K562 (cell line): ENCODE results near the gene LYPLA2. TPM values are rescaled to one million over a fixed set of nuclear protein-coding genes. Genes with fewer than 3 reads are reported as not detected.

Experiments used
- ATF3 ChIP-seq, 2 experiments: fragments of 450-650 bp in 1 of 2; sonication (generic) in 1 of 2; formaldehyde crosslinking in 1 of 2; IDR thresholded peaks in 1 of 2; conservative IDR thresholded peaks in 1 of 2; 2 replicates each; pipeline versions ENCODE4 v1.6.1 to v1.8.1; 2016 to 2023; ENCODE audit warnings: mild to moderate bottlenecking in 2 of 2, moderate library complexity in 2 of 2, inconsistent platforms in 1 of 2, missing genetic modification reagents in 1 of 2
- CBFA2T3 ChIP-seq: fragments of 450-650 bp; IDR thresholded peaks from 2 replicates; pipeline ENCODE4 v1.6.1; 2017
- ETV6 ChIP-seq, 3 experiments: fragments of 150-350 bp in 1 of 3; sonication (generic) in 1 of 3; formaldehyde crosslinking in 1 of 3; IDR thresholded peaks; 2 replicates each; pipeline versions ENCODE4 v1.6.1 to v1.8.0; 2014 to 2022; ENCODE audit warnings: borderline replicate concordance in 2 of 3, low read depth in 2 of 3, antibody characterized with exemption in 1 of 3, low read length in 1 of 3, mild to moderate bottlenecking in 1 of 3, missing genetic modification reagents in 1 of 3
- EZH2 ChIP-seq: IDR thresholded peaks from 2 replicates; pipeline ENCODE4 v1.6.1; 2012; ENCODE audit warnings: low read depth, mild to moderate bottlenecking, inconsistent platforms, low read length, borderline replicate concordance
- NFIX ChIP-seq: fragments of 250-450 bp; sonication (Bioruptor Pico); IDR thresholded peaks from 2 replicates; pipeline ENCODE4 v1.4.0; 2020; ENCODE audit warnings: low read depth, mild to moderate bottlenecking, moderate library complexity
- NUFIP1 ChIP-seq: fragments of 450-650 bp; IDR thresholded peaks from 2 replicates; pipeline ENCODE4 v1.6.1; 2018; ENCODE audit not compliant: partially characterized antibody
- PBX2 ChIP-seq, 2 experiments: IDR thresholded peaks in 1 of 2; conservative IDR thresholded peaks in 1 of 2; 2 replicates each; pipeline ENCODE4 v1.6.1; 2016; ENCODE audit warnings: low read depth in 2 of 2, mild to moderate bottlenecking in 1 of 2, missing compliant biosample characterization in 1 of 2, missing genetic modification characterization in 1 of 2, moderate library complexity in 1 of 2
- POLR3A ChIP-seq: IDR thresholded peaks from 2 replicates; pipeline ENCODE4 v1.6.1; 2011; ENCODE audit warnings: borderline replicate concordance, mild to moderate bottlenecking, moderate library complexity; ENCODE audit not compliant: insufficient read length, insufficient read depth; ENCODE audit errors: extremely low read depth
- RBM25 ChIP-seq: fragments of 200-400 bp; formaldehyde crosslinking; IDR thresholded peaks from 2 replicates; pipeline ENCODE4 v1.6.1; 2018; ENCODE audit warnings: low read length, low read depth, moderate library complexity; ENCODE audit not compliant: severe bottlenecking
- SMARCE1 ChIP-seq: fragments of 450-650 bp; IDR thresholded peaks from 2 replicates; pipeline ENCODE4 v1.7.1; 2016; ENCODE audit warnings: mild to moderate bottlenecking
- ZFP91 ChIP-seq: sonication (generic); formaldehyde crosslinking; IDR thresholded peaks from 2 replicates; pipeline ENCODE4 v1.8.0; 2022; ENCODE audit warnings: mild to moderate bottlenecking, missing genetic modification reagents
- ZNF282 ChIP-seq: sonication (generic); formaldehyde crosslinking; IDR thresholded peaks from 2 replicates; pipeline ENCODE4 v1.8.1; 2023; ENCODE audit warnings: missing genetic modification reagents
- ZNF696 ChIP-seq: fragments of 250-450 bp; sonication (Bioruptor Pico); conservative IDR thresholded peaks from 2 replicates; pipeline ENCODE4 v1.4.0; 2020; ENCODE audit warnings: mild to moderate bottlenecking, moderate library complexity
- polyA plus RNA-seq, 8 experiments: library from polyadenylated mRNA; depleted of rRNA in 4 of 8; stranded (reverse) in 5 of 8; unstranded in 3 of 8; fragments of >200 nt; fragmentation: Nextera tagmentation in 2 of 8; fragmentation: Illumina TruSeq in 1 of 8; extraction: Ambion mirVana in 2 of 8; extraction: Trizol in 1 of 8; gene quantifications; 2 replicates each; pipeline versions ENCODE4 v1.2.1 to v1.2.3, GENCODE V29; 2011 to 2014; ENCODE audit warnings: inconsistent platforms in 1 of 8, missing spikeins in 1 of 8
- total RNA-seq, 7 experiments: library from RNA; depleted of rRNA in 6 of 7; stranded (reverse); fragments of >200 nt in 6 of 7; fragmentation: Illumina TruSeq in 2 of 7; extraction: Trizol in 2 of 7; gene quantifications; 2 replicates each; pipeline versions ENCODE4 v1.2.1 to v1.2.3, GENCODE V29; 2011 to 2021; ENCODE audit warnings: low replicate concordance in 1 of 7
- TF ChIP-seq, protein P1 (sequence below): fragments of 450-650 bp; IDR thresholded peaks from 2 replicates; pipeline ENCODE4 v1.6.1; 2017; ENCODE audit warnings: antibody characterized with exemption, mild to moderate bottlenecking
- TF ChIP-seq, protein P2 (sequence below): fragments of 250-450 bp; sonication (Bioruptor Pico); IDR thresholded peaks from 2 replicates; pipeline ENCODE4 v1.8.0; 2022; ENCODE audit warnings: moderate library complexity, mild to moderate bottlenecking, inconsistent platforms

Gene LYPLA2
- total and polyA plus RNA-seq, 9 of the 15 experiments (the other 6 are each of a cell fraction or from before 2014, with no cell fraction given) = 3.9 to 128 (median 60.1) TPM

DNA sequence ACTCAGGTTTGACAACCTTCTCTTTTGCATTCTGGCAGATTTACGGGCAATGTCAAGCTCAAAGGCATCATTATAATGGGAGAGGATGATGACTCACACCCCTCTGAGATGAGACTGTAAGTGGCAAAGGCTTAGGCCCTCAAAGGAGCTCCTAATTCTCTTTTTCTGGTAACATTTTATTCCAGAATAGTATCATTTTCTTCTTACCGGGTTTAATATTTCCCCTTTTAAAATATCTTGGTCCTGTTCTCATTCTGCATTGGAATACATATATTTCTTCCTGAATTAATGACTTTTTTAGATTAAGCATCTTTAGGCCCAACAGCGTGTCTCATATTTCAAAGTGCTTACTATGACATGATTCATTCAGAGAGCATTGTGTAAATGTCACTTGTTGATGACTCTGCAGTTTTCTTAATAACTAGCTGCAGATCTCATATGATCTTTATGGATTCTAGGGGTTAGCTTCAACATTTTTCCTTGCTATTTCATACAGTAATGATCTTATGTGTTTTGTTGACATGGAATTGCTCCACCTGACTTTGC lies 11.0 kb upstream of the LYPLA2 start (continued):
- TF ChIP-seq EZH2 (no peak), POLR3A (no peak), RBM25 (no peak), PBX2 (CRISPR knock-in tag; IDR thresholded peaks at IDR 0.05; ENCODE audit: low read depth) (no peak), PBX2 (tag; conservative IDR thresholded peaks at IDR 0.05; ENCODE audit: low read depth) (peak; percentile 79), SMARCE1 (peak; percentile 76), ETV6 (IDR thresholded peaks at IDR 0.05; ENCODE audit: borderline replicate concordance in 1 of 2, low read depth in 2 of 2, low read length in 1 of 2) (no peak), ETV6 (CRISPR knock-in tag; IDR thresholded peaks at IDR 0.05; ENCODE audit: borderline replicate concordance) (no peak), ZNF696 (no peak), NFIX (CRISPR knock-in tag) (no peak), CBFA2T3 (no peak), NUFIP1 (no peak), ZFP91 (CRISPR knock-in tag) (no peak), ATF3 (IDR thresholded peaks at IDR 0.05) (peak; percentile 93), ATF3 (CRISPR knock-in tag; conservative IDR thresholded peaks at IDR 0.05) (no peak), ZNF282 (CRISPR knock-in tag) (no peak)
- TF ChIP-seq, protein P1, sequence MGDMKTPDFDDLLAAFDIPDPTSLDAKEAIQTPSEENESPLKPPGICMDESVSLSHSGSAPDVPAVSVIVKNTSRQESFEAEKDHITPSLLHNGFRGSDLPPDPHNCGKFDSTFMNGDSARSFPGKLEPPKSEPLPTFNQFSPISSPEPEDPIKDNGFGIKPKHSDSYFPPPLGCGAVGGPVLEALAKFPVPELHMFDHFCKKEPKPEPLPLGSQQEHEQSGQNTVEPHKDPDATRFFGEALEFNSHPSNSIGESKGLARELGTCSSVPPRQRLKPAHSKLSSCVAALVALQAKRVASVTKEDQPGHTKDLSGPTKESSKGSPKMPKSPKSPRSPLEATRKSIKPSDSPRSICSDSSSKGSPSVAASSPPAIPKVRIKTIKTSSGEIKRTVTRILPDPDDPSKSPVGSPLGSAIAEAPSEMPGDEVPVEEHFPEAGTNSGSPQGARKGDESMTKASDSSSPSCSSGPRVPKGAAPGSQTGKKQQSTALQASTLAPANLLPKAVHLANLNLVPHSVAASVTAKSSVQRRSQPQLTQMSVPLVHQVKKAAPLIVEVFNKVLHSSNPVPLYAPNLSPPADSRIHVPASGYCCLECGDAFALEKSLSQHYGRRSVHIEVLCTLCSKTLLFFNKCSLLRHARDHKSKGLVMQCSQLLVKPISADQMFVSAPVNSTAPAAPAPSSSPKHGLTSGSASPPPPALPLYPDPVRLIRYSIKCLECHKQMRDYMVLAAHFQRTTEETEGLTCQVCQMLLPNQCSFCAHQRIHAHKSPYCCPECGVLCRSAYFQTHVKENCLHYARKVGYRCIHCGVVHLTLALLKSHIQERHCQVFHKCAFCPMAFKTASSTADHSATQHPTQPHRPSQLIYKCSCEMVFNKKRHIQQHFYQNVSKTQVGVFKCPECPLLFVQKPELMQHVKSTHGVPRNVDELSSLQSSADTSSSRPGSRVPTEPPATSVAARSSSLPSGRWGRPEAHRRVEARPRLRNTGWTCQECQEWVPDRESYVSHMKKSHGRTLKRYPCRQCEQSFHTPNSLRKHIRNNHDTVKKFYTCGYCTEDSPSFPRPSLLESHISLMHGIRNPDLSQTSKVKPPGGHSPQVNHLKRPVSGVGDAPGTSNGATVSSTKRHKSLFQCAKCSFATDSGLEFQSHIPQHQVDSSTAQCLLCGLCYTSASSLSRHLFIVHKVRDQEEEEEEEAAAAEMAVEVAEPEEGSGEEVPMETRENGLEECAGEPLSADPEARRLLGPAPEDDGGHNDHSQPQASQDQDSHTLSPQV = peak; percentile 59; the same call in 1 of the 2 replicates
- TF ChIP-seq, protein P2, sequence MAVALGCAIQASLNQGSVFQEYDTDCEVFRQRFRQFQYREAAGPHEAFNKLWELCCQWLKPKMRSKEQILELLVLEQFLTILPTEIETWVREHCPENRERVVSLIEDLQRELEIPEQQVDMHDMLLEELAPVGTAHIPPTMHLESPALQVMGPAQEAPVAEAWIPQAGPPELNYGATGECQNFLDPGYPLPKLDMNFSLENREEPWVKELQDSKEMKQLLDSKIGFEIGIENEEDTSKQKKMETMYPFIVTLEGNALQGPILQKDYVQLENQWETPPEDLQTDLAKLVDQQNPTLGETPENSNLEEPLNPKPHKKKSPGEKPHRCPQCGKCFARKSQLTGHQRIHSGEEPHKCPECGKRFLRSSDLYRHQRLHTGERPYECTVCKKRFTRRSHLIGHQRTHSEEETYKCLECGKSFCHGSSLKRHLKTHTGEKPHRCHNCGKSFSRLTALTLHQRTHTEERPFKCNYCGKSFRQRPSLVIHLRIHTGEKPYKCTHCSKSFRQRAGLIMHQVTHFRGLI = no peak
